ENCODE results near the gene CFAP206.
"Not testable (repeated sequence)": the region's sequence is repeated elsewhere in the genome, so short reads cannot be mapped to it uniquely, and the experiment has no call there.

CFAP206 gene

GRCh38 chr6:87487555-87487954 is 79.8 kb downstream of the CFAP206 start:
- CTCF ChIA-PET: interaction anchor here (1.0 kb wide), 1 partner anchor 19 kb away, joined by 3 read pairs; no protein-coding TSS in a partner anchor
- Histone ChIP-seq H3K36me3 (ENCODE audit: control insufficient read depth in 2 of 2, insufficient read depth in 1 of 2, low read length in 2 of 2) (peaks cover 0 to 12% of the 10 kb centered on the region in 2 experiments; a peak in 2 of 3 replicates), H3K4me1 (ENCODE audit: control insufficient read depth, insufficient read depth, low read length) (no peaks in the 10 kb centered on the region), H3K9me3 (ENCODE audit: control insufficient read depth, insufficient read depth, low read depth, low read length) (no peaks in the 10 kb centered on the region), H3K27ac (ENCODE audit: extremely low read depth, low read depth, low read length) (no peak overlapping the region), H3K4me3 (ENCODE audit: low read depth, low read length) (no peak overlapping the region)
- POLR2A ChIA-PET: no interaction called here
- TF ChIP-seq SP2 (tag by site-specific recombination; IDR thresholded peaks at IDR 0.05) (no peak), ZNF423 (tag by site-specific recombination; IDR thresholded peaks at IDR 0.05) (no peak), HOXD13 (CRISPR knock-in tag; IDR thresholded peaks at IDR 0.05; ENCODE audit: borderline replicate concordance) (no peak), HIC1 (tag by site-specific recombination; IDR thresholded peaks at IDR 0.05) (no peak), ZBTB8A (tag by site-specific recombination; IDR thresholded peaks at IDR 0.05) (no peak), ZNF600 (tag by site-specific recombination; IDR thresholded peaks at IDR 0.05) (no peak), ZNF692 (tag by site-specific recombination; IDR thresholded peaks at IDR 0.05) (no peak), ZNF677 (tag by site-specific recombination; IDR thresholded peaks at IDR 0.05) (no peak), ZNF280D (tag by site-specific recombination; IDR thresholded peaks at IDR 0.05) (no peak), ZFP3 (tag by site-specific recombination; IDR thresholded peaks at IDR 0.05; ENCODE audit: low read depth) (no peak), REPIN1 (tag by site-specific recombination; IDR thresholded peaks at IDR 0.05; ENCODE audit: low read depth) (no peak), PRDM1 (tag by site-specific recombination; IDR thresholded peaks at IDR 0.05) (no peak), ZNF555 (tag by site-specific recombination; conservative IDR thresholded peaks at IDR 0.05) (no peak), ZNF768 (tag by site-specific recombination; IDR thresholded peaks at IDR 0.05) (no peak), ZNF837 (tag by site-specific recombination; IDR thresholded peaks at IDR 0.05) (no peak), KLF8 (tag by site-specific recombination; IDR thresholded peaks at IDR 0.05) (no peak)

GRCh38 chr6:87489326-87489725 is 81.6 kb downstream of the CFAP206 start:
- CTCF ChIA-PET; H3K27ac ChIP-seq (ENCODE audit: extremely low read depth, low read depth, low read length); H3K4me3 ChIP-seq (ENCODE audit: low read depth, low read length); H3K4me1 ChIP-seq (ENCODE audit: control insufficient read depth, insufficient read depth, low read length); H3K9me3 ChIP-seq (ENCODE audit: control insufficient read depth, insufficient read depth, low read depth, low read length): not testable (repeated sequence)
- peak; percentile 44; the same call in 1 of the 2 replicates for TF ChIP-seq ZNF362 (tag by site-specific recombination; IDR thresholded peaks at IDR 0.05)
- peaks cover 0 to 14% of the 10 kb centered on the region in 2 experiments; a peak in 2 of 3 replicates for H3K36me3 ChIP-seq (ENCODE audit: control insufficient read depth in 2 of 2, insufficient read depth in 1 of 2, low read length in 2 of 2)
- POLR2A ChIA-PET: interaction anchor here (0.6 to 0.7 kb wide), 2 partner anchors 44 to 410 kb away, joined by 3 read pairs; no protein-coding TSS in a partner anchor

Measured in HEK293 (cell line).